Nephron (organoid): ENCODE measurements around the gene SPATA9.

Experiments used
- H3K27ac Mint-ChIP-seq, 3 experiments: 2 replicates each; pipeline ENCODE4 v1.8.0; 2020; ENCODE audit warnings: mixed read lengths in 3 of 3, mild to moderate bottlenecking in 2 of 3, moderate library complexity in 1 of 3
- H3K27me3 Mint-ChIP-seq: 2 replicates; pipeline ENCODE4 v1.8.0; 2021; ENCODE audit warnings: low read depth, mild to moderate bottlenecking, moderate library complexity, mixed read lengths
- H3K36me3 Mint-ChIP-seq: 2 replicates; pipeline ENCODE4 v1.8.0; 2020; ENCODE audit warnings: low read depth, mixed read lengths
- H3K4me1 Mint-ChIP-seq: 2 replicates; pipeline ENCODE4 v1.8.0; 2020; ENCODE audit warnings: mixed read lengths
- H3K4me3 Mint-ChIP-seq, 3 experiments: 2 replicates each; pipeline ENCODE4 v1.8.0; 2020; ENCODE audit warnings: mild to moderate bottlenecking in 3 of 3, mixed read lengths in 3 of 3, moderate library complexity in 2 of 3
- H3K9me3 Mint-ChIP-seq: 2 replicates; pipeline ENCODE4 v1.8.0; 2020; ENCODE audit warnings: mixed read lengths
- CTCF ChIP-seq, 3 experiments: fragments of 200-600 bp; sonication (generic); IDR thresholded peaks; one replicate each; pipeline ENCODE4 v1.5.0; 2021; ENCODE audit warnings: antibody characterized with exemption in 3 of 3; ENCODE audit not compliant: unreplicated experiment in 3 of 3

The SPATA9 gene

GRCh38 chr5:95626701-95627100 lies 56.1 kb downstream of the SPATA9 start:
- H3K4me1 Mint-ChIP-seq, result peaks cover 1% of the 10 kb centered on the region
- no peaks in the 10 kb centered on the region for H3K36me3 Mint-ChIP-seq
- TF ChIP-seq CTCF (IDR thresholded peaks at IDR 0.05; ENCODE audit: unreplicated experiment in 3 of 3), result no peak
- peaks cover 26% of the 10 kb centered on the region for H3K27me3 Mint-ChIP-seq
- H3K27ac Mint-ChIP-seq, result no peak overlapping the region
- H3K4me3 Mint-ChIP-seq, result no peak overlapping the region
- H3K9me3 Mint-ChIP-seq, result no peaks in the 10 kb centered on the region

GRCh38 chr5:95624368-95624767 lies 58.4 kb downstream of the SPATA9 start:
- H3K27me3 Mint-ChIP-seq, result peaks cover 40% of the 10 kb centered on the region
- TF ChIP-seq CTCF (IDR thresholded peaks at IDR 0.05; ENCODE audit: unreplicated experiment in 3 of 3), result no peak
- H3K4me3 Mint-ChIP-seq, result no peak overlapping the region
- no peaks in the 10 kb centered on the region for H3K9me3 Mint-ChIP-seq
- no peaks in the 10 kb centered on the region for H3K36me3 Mint-ChIP-seq
- H3K4me1 Mint-ChIP-seq, result peaks cover 11% of the 10 kb centered on the region
- no peak overlapping the region for H3K27ac Mint-ChIP-seq

GRCh38 chr5:95623706-95624105 lies 59.1 kb downstream of the SPATA9 start:
- TF ChIP-seq CTCF (IDR thresholded peaks at IDR 0.05; ENCODE audit: unreplicated experiment in 3 of 3), result no peak
- H3K4me3 Mint-ChIP-seq, result no peak overlapping the region

GRCh38 chr5:95621839-95622629 lies 60.8 kb downstream of the SPATA9 start:
- Mint-ChIP-seq H3K27ac (peak overlapping the region in 1 of 3 experiments; percentile 58), H3K4me3 (peak overlapping the region; percentile 82 to 90 (median 86)), H3K4me1 (peaks cover 12% of the 10 kb centered on the region), H3K36me3 (no peaks in the 10 kb centered on the region), H3K27me3 (peaks cover 60% of the 10 kb centered on the region), H3K9me3 (no peaks in the 10 kb centered on the region)
- no peak for TF ChIP-seq CTCF (IDR thresholded peaks at IDR 0.05; ENCODE audit: unreplicated experiment in 3 of 3)

More at GRCh38 chr5:95623706-95624105, 59.1 kb downstream of the SPATA9 start:
- Mint-ChIP-seq H3K9me3 (no peaks in the 10 kb centered on the region), H3K36me3 (no peaks in the 10 kb centered on the region), H3K27me3 (peaks cover 46% of the 10 kb centered on the region), H3K27ac (no peak overlapping the region), H3K4me1 (peaks cover 12% of the 10 kb centered on the region)

GRCh38 chr5:95620870-95621838 lies 61.6 kb downstream of the SPATA9 start:
- Mint-ChIP-seq H3K4me3 (peak overlapping the region; percentile 82 to 90 (median 86)), H3K36me3 (no peaks in the 10 kb centered on the region), H3K27me3 (peaks cover 65% of the 10 kb centered on the region), H3K9me3 (no peaks in the 10 kb centered on the region), H3K27ac (peak overlapping the region in 1 of 3 experiments; percentile 58), H3K4me1 (peaks cover 12% of the 10 kb centered on the region)
- no peak for TF ChIP-seq CTCF (IDR thresholded peaks at IDR 0.05; ENCODE audit: unreplicated experiment in 3 of 3)
